ENCODE results near the gene SORL1.

Gene SORL1

GRCh38 chr11:121508449-121508848, 56.3 kb downstream of the SORL1 start:
- Histone ChIP-seq H3K27ac (ENCODE audit: low read depth, low read length, severe bottlenecking) (peak overlapping the region; percentile 48), H3K4me3 (ENCODE audit: extremely low read depth, insufficient read depth, low read length, poor library complexity, severe bottlenecking) (no peak overlapping the region), H3K36me3 (ENCODE audit: control insufficient read depth, insufficient read depth, low read length) (peaks cover 9% of the 10 kb centered on the region)

GRCh38 chr11:121510438-121510837, 58.3 kb downstream of the SORL1 start:
- Histone ChIP-seq H3K36me3 (ENCODE audit: control insufficient read depth, insufficient read depth, low read length) (peaks cover 8% of the 10 kb centered on the region), H3K27ac (ENCODE audit: low read depth, low read length, severe bottlenecking) (no peak overlapping the region), H3K9me3 (ENCODE audit: control insufficient read depth, low read length) (peaks cover 5% of the 10 kb centered on the region), H3K4me1 (ENCODE audit: control insufficient read depth, insufficient read depth, low read length, poor library complexity, severe bottlenecking) (peaks cover 3% of the 10 kb centered on the region), H3K4me3 (ENCODE audit: extremely low read depth, insufficient read depth, low read length, poor library complexity, severe bottlenecking) (no peak overlapping the region)
- WGBS, 2 experiments (ENCODE audit: insufficient coverage in 2 of 2), result 100% methylated on average over 1 to 2 of the region's 2 CpGs

More at GRCh38 chr11:121508449-121508848, 56.3 kb downstream of the SORL1 start:
- peaks cover 5% of the 10 kb centered on the region for H3K9me3 ChIP-seq (ENCODE audit: control insufficient read depth, low read length)
- H3K4me1 ChIP-seq (ENCODE audit: control insufficient read depth, insufficient read depth, low read length, poor library complexity, severe bottlenecking), result peaks cover 3% of the 10 kb centered on the region

GRCh38 chr11:121512468-121513465, 60.7 kb downstream of the SORL1 start:
- H3K4me3 ChIP-seq (ENCODE audit: extremely low read depth, insufficient read depth, low read length, poor library complexity, severe bottlenecking), result no peak overlapping the region
- H3K4me1 ChIP-seq (ENCODE audit: control insufficient read depth, insufficient read depth, low read length, poor library complexity, severe bottlenecking), result peaks cover 3% of the 10 kb centered on the region
- H3K36me3 ChIP-seq (ENCODE audit: control insufficient read depth, insufficient read depth, low read length), result peaks cover 13% of the 10 kb centered on the region

GRCh38 chr11:121513807-121514206, 61.7 kb downstream of the SORL1 start:
- Histone ChIP-seq H3K4me3 (ENCODE audit: extremely low read depth, insufficient read depth, low read length, poor library complexity, severe bottlenecking) (no peak overlapping the region), H3K4me1 (ENCODE audit: control insufficient read depth, insufficient read depth, low read length, poor library complexity, severe bottlenecking) (peaks cover 1% of the 10 kb centered on the region), H3K27ac (ENCODE audit: low read depth, low read length, severe bottlenecking) (no peak overlapping the region), H3K9me3 (ENCODE audit: control insufficient read depth, low read length) (no peaks in the 10 kb centered on the region), H3K36me3 (ENCODE audit: control insufficient read depth, insufficient read depth, low read length) (peaks cover 13% of the 10 kb centered on the region)
- 94 to 97% methylated on average over 11 of the region's 11 CpGs for WGBS, 2 experiments (ENCODE audit: insufficient coverage in 2 of 2)

More at GRCh38 chr11:121512468-121513465, 60.7 kb downstream of the SORL1 start:
- H3K9me3 ChIP-seq (ENCODE audit: control insufficient read depth, low read length), result no peaks in the 10 kb centered on the region
- no peak overlapping the region for H3K27ac ChIP-seq (ENCODE audit: low read depth, low read length, severe bottlenecking)
- WGBS, 2 experiments (ENCODE audit: insufficient coverage in 2 of 2), result 83 to 93% methylated on average over 5 to 8 of the region's 9 CpGs

- 93 to 96% methylated on average over 13 to 16 of the region's 17 CpGs for WGBS, 2 experiments (ENCODE audit: insufficient coverage in 2 of 2)
- Histone ChIP-seq H3K36me3 (ENCODE audit: control insufficient read depth, insufficient read depth, low read length) (peaks cover 13% of the 10 kb centered on the region), H3K9me3 (ENCODE audit: control insufficient read depth, low read length) (no peaks in the 10 kb centered on the region)
Measured at GRCh38 chr11:121514432-121515334, 62.6 kb downstream of the SORL1 start.

GRCh38 chr11:121515335-121515671, 63.2 kb downstream of the SORL1 start:
- WGBS, 2 experiments (ENCODE audit: insufficient coverage in 2 of 2), result 94 to 100% methylated on average over 2 of the region's 2 CpGs
- no peaks in the 10 kb centered on the region for H3K4me1 ChIP-seq (ENCODE audit: control insufficient read depth, insufficient read depth, low read length, poor library complexity, severe bottlenecking)
- H3K27ac ChIP-seq (ENCODE audit: low read depth, low read length, severe bottlenecking), result no peak overlapping the region
- no peaks in the 10 kb centered on the region for H3K9me3 ChIP-seq (ENCODE audit: control insufficient read depth, low read length)
- H3K4me3 ChIP-seq (ENCODE audit: extremely low read depth, insufficient read depth, low read length, poor library complexity, severe bottlenecking), result no peak overlapping the region
- H3K36me3 ChIP-seq (ENCODE audit: control insufficient read depth, insufficient read depth, low read length), result peaks cover 13% of the 10 kb centered on the region

More at GRCh38 chr11:121514432-121515334, 62.6 kb downstream of the SORL1 start:
- Histone ChIP-seq H3K4me1 (ENCODE audit: control insufficient read depth, insufficient read depth, low read length, poor library complexity, severe bottlenecking) (no peaks in the 10 kb centered on the region), H3K27ac (ENCODE audit: low read depth, low read length, severe bottlenecking) (no peak overlapping the region), H3K4me3 (ENCODE audit: extremely low read depth, insufficient read depth, low read length, poor library complexity, severe bottlenecking) (no peak overlapping the region)

- no peaks in the 10 kb centered on the region for H3K9me3 ChIP-seq (ENCODE audit: control insufficient read depth, low read length)
- peaks cover 18% of the 10 kb centered on the region for H3K36me3 ChIP-seq (ENCODE audit: control insufficient read depth, insufficient read depth, low read length)
- H3K27ac ChIP-seq (ENCODE audit: low read depth, low read length, severe bottlenecking), result no peak overlapping the region
- no peaks in the 10 kb centered on the region for H3K4me1 ChIP-seq (ENCODE audit: control insufficient read depth, insufficient read depth, low read length, poor library complexity, severe bottlenecking)
- no peak overlapping the region for H3K4me3 ChIP-seq (ENCODE audit: extremely low read depth, insufficient read depth, low read length, poor library complexity, severe bottlenecking)
- 89% methylated on average over 1 of the region's 1 CpG; no CpG with 5 or more reads in 1 of the 2 experiments for WGBS, 2 experiments (ENCODE audit: insufficient coverage in 2 of 2)
Measured at GRCh38 chr11:121517996-121518395, 65.9 kb downstream of the SORL1 start.

- H3K36me3 ChIP-seq (ENCODE audit: control insufficient read depth, insufficient read depth, low read length), result peaks cover 16% of the 10 kb centered on the region
- H3K4me3 ChIP-seq (ENCODE audit: extremely low read depth, insufficient read depth, low read length, poor library complexity, severe bottlenecking), result no peak overlapping the region
- H3K4me1 ChIP-seq (ENCODE audit: control insufficient read depth, insufficient read depth, low read length, poor library complexity, severe bottlenecking), result no peaks in the 10 kb centered on the region
- H3K27ac ChIP-seq (ENCODE audit: low read depth, low read length, severe bottlenecking), result no peak overlapping the region
- 85 to 100% methylated on average over 2 of the region's 4 CpGs for WGBS, 2 experiments (ENCODE audit: insufficient coverage in 2 of 2)
- no peaks in the 10 kb centered on the region for H3K9me3 ChIP-seq (ENCODE audit: control insufficient read depth, low read length)
Measured at GRCh38 chr11:121520243-121521144, 68.4 kb downstream of the SORL1 start.

- no peak overlapping the region for H3K27ac ChIP-seq (ENCODE audit: low read depth, low read length, severe bottlenecking)
- H3K9me3 ChIP-seq (ENCODE audit: control insufficient read depth, low read length), result no peaks in the 10 kb centered on the region
- H3K4me1 ChIP-seq (ENCODE audit: control insufficient read depth, insufficient read depth, low read length, poor library complexity, severe bottlenecking), result no peaks in the 10 kb centered on the region
- WGBS, 2 experiments (ENCODE audit: insufficient coverage in 2 of 2), result no CpG with 5 or more reads among the region's 4 CpGs
- no peak overlapping the region for H3K4me3 ChIP-seq (ENCODE audit: extremely low read depth, insufficient read depth, low read length, poor library complexity, severe bottlenecking)
- H3K36me3 ChIP-seq (ENCODE audit: control insufficient read depth, insufficient read depth, low read length), result peaks cover 13% of the 10 kb centered on the region
Measured at GRCh38 chr11:121521145-121522042, 69.3 kb downstream of the SORL1 start.

Measured in mesodermal cell (in vitro differentiated cells).